ENCODE measurements around the gene ZXDC. TPM values are rescaled to one million over a fixed set of nuclear protein-coding genes. Genes with fewer than 3 reads are reported as not detected.

ZXDC gene
- polyA plus RNA-seq, 1 experiment: 9.5 TPM

DNA sequence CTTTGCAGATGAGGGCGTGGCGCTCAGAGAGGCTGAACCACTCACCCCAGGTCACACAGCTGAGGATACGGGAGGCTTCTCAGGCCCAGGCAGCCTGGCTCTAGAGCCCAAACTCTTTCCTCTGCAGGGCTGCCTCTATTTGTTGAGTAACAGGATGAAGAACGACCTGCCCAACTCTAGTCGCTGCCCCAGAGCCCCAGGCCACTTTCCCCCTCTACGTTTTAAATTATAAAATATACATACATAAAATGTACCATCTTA is 19.2 kb upstream of the ZXDC start:
- ChIA-PET POLR2A (no interaction called here), CTCF (no interaction called here)
- no peak for DNase-seq (ENCODE audit: low read depth, low spot score)
- Histone ChIP-seq H3K9me3 (ENCODE audit: control insufficient read depth, insufficient read depth, low read length) (no peaks in the 10 kb centered on the region; the same call in 1 of the 2 replicates), H3K4me3 (ENCODE audit: low read depth, low read length) (no peak overlapping the region), H3K27ac (ENCODE audit: low read depth, low read length) (no peak overlapping the region), H3K27me3 (ENCODE audit: control insufficient read depth, insufficient read depth, low read length) (peaks cover 20% of the 10 kb centered on the region)
- no peak for TF ChIP-seq CTCF (IDR thresholded peaks at IDR 0.05; ENCODE audit: low read depth, low read length)

DNA sequence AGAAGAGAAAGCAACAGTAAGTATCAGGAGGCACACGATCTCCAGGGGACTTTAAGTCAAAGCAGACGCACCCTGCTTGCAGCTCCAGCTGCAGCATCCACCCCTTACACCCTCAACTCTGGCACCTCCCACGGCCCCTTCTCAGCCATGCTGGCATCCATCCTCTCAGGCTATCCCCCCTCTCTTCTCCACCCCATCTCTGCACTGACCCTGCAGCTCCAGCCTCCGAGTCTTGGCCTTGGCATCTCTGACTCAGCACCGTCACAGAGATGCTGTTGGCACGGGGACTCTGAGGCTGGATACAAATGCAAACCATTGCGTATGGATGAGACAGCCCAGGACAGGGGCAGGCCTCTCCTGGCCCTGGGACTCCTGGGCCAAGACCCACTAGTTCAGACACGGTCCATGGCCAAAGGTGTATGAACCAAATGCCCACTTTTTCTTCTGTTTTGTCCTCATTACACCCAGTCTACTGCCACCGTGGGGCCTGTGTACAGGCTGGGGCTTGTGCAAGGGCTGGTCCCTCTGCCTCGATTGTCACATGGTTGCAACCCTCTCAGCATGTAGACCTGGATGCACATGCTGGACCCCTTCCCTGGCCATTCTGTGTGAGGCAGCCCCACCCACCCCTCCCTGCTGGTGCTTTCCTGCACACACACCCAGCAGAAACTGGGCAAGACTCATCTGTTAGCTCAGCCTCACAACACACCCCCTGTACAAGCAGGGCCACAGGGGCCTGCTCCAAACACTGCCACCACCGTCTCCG is 18.7 kb upstream of the ZXDC start:
- no peak for DNase-seq (ENCODE audit: low read depth, low spot score)
- TF ChIP-seq CTCF (IDR thresholded peaks at IDR 0.05; ENCODE audit: low read depth, low read length): no peak
- CTCF ChIA-PET: interaction anchor here (1.9 kb wide), 1 partner anchor 28 kb away, joined by 6 read pairs; no protein-coding TSS in a partner anchor
- H3K9me3 ChIP-seq (ENCODE audit: control insufficient read depth, insufficient read depth, low read length): no peaks in the 10 kb centered on the region; the same call in 1 of the 2 replicates
- no peak overlapping the region for H3K27ac ChIP-seq (ENCODE audit: low read depth, low read length)
- POLR2A ChIA-PET: no interaction called here
- H3K4me3 ChIP-seq (ENCODE audit: low read depth, low read length): no peak overlapping the region
- peaks cover 21% of the 10 kb centered on the region for H3K27me3 ChIP-seq (ENCODE audit: control insufficient read depth, insufficient read depth, low read length)

DNA sequence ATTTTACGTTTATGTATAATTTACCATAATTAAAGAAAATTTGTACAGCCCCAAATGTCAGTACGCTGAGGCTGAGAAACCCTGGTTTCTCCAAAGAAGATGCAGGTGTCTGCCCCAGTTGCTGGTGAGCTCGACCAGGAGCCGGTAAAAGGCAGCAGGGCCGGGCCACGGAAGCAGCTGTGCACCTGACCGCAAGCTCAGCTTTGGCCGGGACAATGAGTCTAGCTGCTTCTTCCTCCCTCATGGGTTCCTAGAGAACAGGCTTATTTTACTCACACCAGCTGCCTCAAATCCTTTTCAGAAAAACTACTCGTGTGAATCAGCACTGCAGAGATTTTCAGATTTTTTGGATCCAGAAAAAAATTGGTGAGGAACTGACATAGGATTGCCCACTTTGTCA is 18.0 kb upstream of the ZXDC start:
- no peak for DNase-seq (ENCODE audit: low read depth, low spot score)
- ChIA-PET CTCF (interaction anchor here (1.9 kb wide), 1 partner anchor 29 kb away, joined by 6 read pairs; no protein-coding TSS in a partner anchor), POLR2A (no interaction called here)
- H3K4me3 ChIP-seq (ENCODE audit: low read depth, low read length): no peak overlapping the region
- H3K27ac ChIP-seq (ENCODE audit: low read depth, low read length): no peak overlapping the region
- no peaks in the 10 kb centered on the region; the same call in 1 of the 2 replicates for H3K9me3 ChIP-seq (ENCODE audit: control insufficient read depth, insufficient read depth, low read length)
- H3K27me3 ChIP-seq (ENCODE audit: control insufficient read depth, insufficient read depth, low read length): peaks cover 21% of the 10 kb centered on the region
- TF ChIP-seq CTCF (IDR thresholded peaks at IDR 0.05; ENCODE audit: low read depth, low read length): no peak

GRCh38 chr3:126493051-126493450 is 17.4 kb upstream of the ZXDC start:
- H3K9me3 ChIP-seq (ENCODE audit: control insufficient read depth, insufficient read depth, low read length): no peaks in the 10 kb centered on the region; the same call in 1 of the 2 replicates
- POLR2A ChIA-PET: no interaction called here
- no peak overlapping the region for H3K4me3 ChIP-seq (ENCODE audit: low read depth, low read length)
- H3K27ac ChIP-seq (ENCODE audit: low read depth, low read length): no peak overlapping the region
- H3K27me3 ChIP-seq (ENCODE audit: control insufficient read depth, insufficient read depth, low read length): peaks cover 25% of the 10 kb centered on the region
- TF ChIP-seq CTCF (IDR thresholded peaks at IDR 0.05; ENCODE audit: low read depth, low read length): no peak
- CTCF ChIA-PET: interaction anchor here (1.9 kb wide), 1 partner anchor 29 kb away, joined by 6 read pairs; no protein-coding TSS in a partner anchor
- no peak for DNase-seq (ENCODE audit: low read depth, low spot score)

DNA sequence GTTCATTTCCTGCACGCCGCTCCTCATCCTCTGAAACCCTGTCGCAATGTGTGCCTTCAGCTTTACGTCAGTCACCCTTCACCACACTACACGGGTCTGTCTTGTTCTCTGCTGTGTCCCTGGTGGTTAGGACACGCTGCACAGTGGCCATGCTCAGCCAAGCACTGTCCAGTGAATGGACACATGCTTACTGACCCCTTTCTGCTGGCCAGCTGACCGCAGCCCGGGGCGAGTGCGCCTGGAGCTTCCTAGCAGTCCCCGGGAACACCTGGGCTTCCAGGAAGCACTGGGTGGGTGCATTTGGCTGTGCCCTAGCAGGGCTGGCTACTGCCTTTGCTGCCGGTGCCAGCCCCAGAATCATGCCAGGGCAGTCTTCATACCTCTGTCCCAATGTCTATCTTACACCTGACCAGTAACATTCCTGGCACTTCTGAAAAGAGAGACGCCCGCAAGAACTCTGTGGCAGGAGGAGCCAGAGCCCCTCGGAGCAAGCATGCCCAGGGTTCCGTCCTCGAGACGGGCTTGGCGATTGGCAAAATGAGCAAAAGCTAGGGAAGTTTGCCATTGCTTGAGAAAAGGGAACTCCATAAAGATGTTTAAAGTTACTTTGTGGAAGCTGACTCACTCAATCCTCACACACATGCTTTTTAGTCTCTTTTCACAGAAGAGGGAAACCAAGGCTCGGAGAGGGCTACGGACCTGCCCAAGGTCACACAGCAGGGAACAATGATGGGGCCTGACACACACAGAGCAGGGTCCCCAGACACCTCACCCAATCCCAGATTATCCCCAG is 15.7 kb upstream of the ZXDC start:
- Histone ChIP-seq H3K4me3 (ENCODE audit: low read depth, low read length) (no peak overlapping the region), H3K27me3 (ENCODE audit: control insufficient read depth, insufficient read depth, low read length) (peaks cover 16% of the 10 kb centered on the region), H3K9me3 (ENCODE audit: control insufficient read depth, insufficient read depth, low read length) (no peaks in the 10 kb centered on the region), H3K27ac (ENCODE audit: low read depth, low read length) (no peak overlapping the region)
- ChIA-PET CTCF (no interaction called here), POLR2A (no interaction called here)
- DNase-seq (ENCODE audit: low read depth, low spot score): no peak
- no peak for TF ChIP-seq CTCF (IDR thresholded peaks at IDR 0.05; ENCODE audit: low read depth, low read length)

Data from AG04450 (cell line).